GM19240 (cell line): ENCODE measurements around the gene MRPS27.
"Not testable (repeated sequence)": the region's sequence is repeated elsewhere in the genome, so short reads cannot be mapped to it uniquely, and the experiment has no call there.

Source experiments
- DNase-seq: peaks from one replicate; pipeline ENCODE4 v3.0.0; 2011; ENCODE audit warnings: low spot score; ENCODE audit not compliant: insufficient read length

MRPS27 gene

DNA sequence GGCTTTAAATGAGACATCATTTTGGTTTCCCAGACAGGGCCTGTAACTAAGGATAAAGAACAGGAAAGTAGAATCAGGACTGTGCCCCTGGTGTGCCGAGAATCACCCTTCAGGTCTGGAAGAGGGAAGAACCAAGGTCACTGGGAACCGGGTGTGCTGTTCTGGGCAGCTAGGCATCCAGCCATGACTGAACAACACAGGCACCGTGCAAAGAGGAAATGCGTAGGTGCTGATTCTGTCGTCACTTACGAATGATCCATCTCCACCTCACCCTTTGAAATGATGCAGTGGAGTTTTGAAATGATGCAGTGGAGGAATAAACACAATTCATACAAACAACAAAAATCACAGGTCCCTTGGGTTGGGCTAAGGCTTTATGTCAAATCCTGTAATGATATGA is 148.4 kb downstream of the MRPS27 start:
- no peak for DNase-seq

DNA sequence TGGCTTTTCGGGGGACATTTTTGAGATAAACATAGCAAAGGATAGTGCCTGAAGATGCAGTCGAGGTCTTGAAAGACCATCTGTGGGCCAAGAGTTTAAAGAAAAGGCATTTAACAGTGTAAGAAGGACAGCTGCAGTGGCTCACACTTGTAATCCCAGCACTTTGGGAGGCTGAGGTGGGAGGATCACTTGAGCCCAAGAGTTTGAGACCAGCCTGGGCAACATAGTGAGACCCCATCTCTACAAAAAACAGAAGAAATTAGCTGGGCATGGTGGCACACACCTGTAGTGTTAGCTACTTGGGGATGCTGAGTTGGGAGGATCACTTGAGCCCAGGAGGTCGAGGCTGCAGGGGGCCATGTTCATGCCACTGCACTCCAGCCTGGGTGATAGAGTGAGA is 148.9 kb downstream of the MRPS27 start:
- not testable (repeated sequence) for DNase-seq

DNA sequence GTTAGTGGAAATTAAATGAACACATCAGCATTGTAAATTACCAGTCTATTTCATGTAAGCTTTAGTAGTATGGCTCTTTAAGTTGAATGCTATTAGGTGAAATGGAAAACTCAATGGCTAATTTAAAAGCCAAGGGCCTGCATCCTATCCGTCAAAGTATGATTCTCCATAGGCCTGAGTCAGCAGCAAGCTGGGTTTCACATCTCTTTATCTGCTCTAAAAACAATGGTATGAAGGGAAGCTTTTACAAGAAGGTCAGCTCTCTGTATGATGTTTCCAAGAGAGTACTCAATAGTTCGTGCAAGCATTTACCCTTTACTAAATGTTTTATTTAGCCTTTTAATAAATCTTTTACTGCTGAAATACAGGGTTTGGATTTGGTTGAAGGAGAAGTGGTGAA is 149.9 kb downstream of the MRPS27 start:
- no peak for DNase-seq
